NCI-H1417 treated with DMSO at 0.1 percent for 48 hours (cell line): ENCODE measurements around the gene MERTK.

Experiments
- DNase-seq: peaks from one replicate; lab custom pipeline; 2025; lab: John Stamatoyannopoulos, UW

Gene MERTK

GRCh38 chr2:111977240-111977639, 78.8 kb downstream of the MERTK start:
- no peak for DNase-seq

GRCh38 chr2:111978452-111979170, 80.2 kb downstream of the MERTK start:
- no peak for DNase-seq

- DNase-seq = no peak
Measured at GRCh38 chr2:111981666-111982065, 83.3 kb downstream of the MERTK start.

- DNase-seq = no peak
Measured at GRCh38 chr2:111982822-111983221, 84.4 kb downstream of the MERTK start.

GRCh38 chr2:111983478-111984212, 85.2 kb downstream of the MERTK start:
- no peak for DNase-seq

- DNase-seq = no peak
Measured at GRCh38 chr2:111984213-111984604, 85.8 kb downstream of the MERTK start.

- DNase-seq = no peak
Measured at GRCh38 chr2:111985514-111985913, 87.1 kb downstream of the MERTK start.

GRCh38 chr2:111986116-111986900, 87.9 kb downstream of the MERTK start:
- no peak for DNase-seq

- DNase-seq = no peak
Measured at GRCh38 chr2:111990375-111990774, 92.0 kb downstream of the MERTK start.

- DNase-seq = no peak
Measured at GRCh38 chr2:111990856-111991255, 92.4 kb downstream of the MERTK start.

GRCh38 chr2:111994042-111994441, 95.6 kb downstream of the MERTK start:
- DNase-seq = no peak

- DNase-seq = no peak
Measured at GRCh38 chr2:111995148-111995547, 96.7 kb downstream of the MERTK start.

GRCh38 chr2:111999809-112000208, 101.4 kb downstream of the MERTK start:
- DNase-seq = no peak

GRCh38 chr2:112000399-112001135, 102.2 kb downstream of the MERTK start:
- DNase-seq = no peak

GRCh38 chr2:112001136-112001715, 102.8 kb downstream of the MERTK start:
- no peak for DNase-seq

- no peak for DNase-seq
Measured at GRCh38 chr2:112001942-112002341, 103.5 kb downstream of the MERTK start.

- no peak for DNase-seq
Measured at GRCh38 chr2:112003576-112004252, 105.3 kb downstream of the MERTK start.

GRCh38 chr2:112004253-112004645, 105.8 kb downstream of the MERTK start:
- DNase-seq = no peak

- DNase-seq = no peak
Measured at GRCh38 chr2:112005406-112006075, 107.1 kb downstream of the MERTK start.

GRCh38 chr2:112006076-112006410, 107.6 kb downstream of the MERTK start:
- DNase-seq = no peak

GRCh38 chr2:112007493-112007892, 109.1 kb downstream of the MERTK start:
- DNase-seq = no peak
